Activated CD4-positive, alpha-beta T cell treated with anti-CD3 and anti-CD28 coated beads, Interleukin-2, amount 50 U/mL, for 1 hour (primary cell): Measurements from ENCODE around the gene CEMP1.
A peak's percentile ranks its signal among the peaks of the same experiment; 100 is the strongest.

Experiments
- DNase-seq: peaks from one replicate; pipeline ENCODE4 v3.0.0-alpha.2; 2020

Gene CEMP1

DNA sequence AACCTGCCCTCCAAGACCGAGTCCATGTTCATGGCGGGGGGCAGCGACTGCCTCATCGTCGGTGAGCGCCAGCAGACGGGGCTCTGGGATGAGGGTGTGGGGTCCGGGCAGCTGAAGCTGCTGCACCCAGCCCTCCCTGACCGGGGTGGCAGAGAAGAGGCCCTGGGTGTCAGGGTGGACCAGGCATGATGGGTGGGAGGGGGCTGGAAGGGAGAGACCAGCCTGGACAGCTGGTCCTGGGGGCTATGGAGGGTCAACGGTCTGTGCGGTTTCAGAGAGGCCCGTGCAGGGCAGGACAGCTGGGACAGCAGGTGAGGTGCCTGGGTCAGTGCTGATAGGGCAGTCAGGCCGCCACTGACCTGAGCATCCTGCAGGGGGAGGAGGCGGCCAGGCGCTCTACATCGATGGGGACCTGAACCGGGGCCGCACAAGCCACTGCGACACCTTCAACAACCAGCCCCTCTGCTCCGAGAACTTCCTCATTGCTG lies 30.7 kb downstream of the CEMP1 start:
- DNase-seq, result no peak

GRCh38 chr16:2499890-2500429 lies 31.2 kb downstream of the CEMP1 start:
- no peak for DNase-seq

DNA sequence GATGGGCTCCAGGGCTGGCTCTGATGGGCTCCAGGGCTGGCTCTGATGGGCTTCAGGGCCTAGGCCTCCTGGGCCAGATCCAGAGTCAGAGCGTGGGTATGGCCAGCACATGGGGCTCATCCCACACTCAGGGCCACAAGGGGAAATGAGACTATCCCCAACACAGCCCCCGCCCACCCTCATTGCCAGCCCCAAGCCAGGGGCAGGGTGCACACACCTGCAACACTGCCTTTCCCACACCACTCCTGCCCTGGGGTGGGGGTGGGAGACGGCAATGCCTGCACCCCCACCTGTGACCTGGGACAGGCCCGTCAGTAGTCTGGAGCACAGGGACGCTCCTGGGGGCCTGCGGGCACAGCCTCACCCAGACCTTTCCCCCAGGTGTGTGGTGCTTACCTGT lies 31.8 kb downstream of the CEMP1 start:
- no peak for DNase-seq

DNA sequence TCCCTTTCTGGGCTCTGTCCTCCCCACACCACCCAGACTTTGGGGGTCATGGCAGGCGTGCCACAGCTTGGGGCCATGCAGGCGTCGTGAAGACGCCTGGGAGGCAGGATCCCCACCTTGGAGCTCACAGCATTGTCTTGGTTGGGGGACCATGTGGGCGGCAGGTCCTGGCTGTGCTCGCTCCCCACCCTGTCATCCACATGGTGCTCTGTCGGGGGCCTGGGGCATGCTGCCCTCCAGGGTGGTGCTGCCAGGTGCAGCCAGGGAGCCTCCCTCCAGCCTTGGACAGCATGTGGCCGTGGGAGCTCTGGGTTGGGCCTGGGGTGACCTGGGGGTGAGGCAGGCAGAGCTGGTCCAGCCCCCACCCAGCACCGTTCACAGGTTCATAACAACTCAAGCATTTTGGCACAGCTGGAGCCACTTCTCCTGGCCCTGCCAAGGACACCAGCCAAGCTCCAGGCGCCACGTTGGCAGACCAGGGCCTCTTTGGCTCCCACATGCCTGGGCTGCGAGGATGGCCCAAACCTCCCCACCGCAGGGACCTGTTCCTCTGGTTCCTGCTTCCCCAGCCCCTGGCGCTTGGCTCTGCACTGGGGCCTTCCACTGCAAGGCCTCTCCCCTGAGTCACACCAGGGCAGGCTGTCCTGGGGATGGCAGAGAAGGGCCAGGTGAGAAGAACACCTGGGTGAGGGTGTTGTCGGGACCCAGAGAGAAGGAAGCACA lies 32.5 kb downstream of the CEMP1 start:
- no peak for DNase-seq

DNA sequence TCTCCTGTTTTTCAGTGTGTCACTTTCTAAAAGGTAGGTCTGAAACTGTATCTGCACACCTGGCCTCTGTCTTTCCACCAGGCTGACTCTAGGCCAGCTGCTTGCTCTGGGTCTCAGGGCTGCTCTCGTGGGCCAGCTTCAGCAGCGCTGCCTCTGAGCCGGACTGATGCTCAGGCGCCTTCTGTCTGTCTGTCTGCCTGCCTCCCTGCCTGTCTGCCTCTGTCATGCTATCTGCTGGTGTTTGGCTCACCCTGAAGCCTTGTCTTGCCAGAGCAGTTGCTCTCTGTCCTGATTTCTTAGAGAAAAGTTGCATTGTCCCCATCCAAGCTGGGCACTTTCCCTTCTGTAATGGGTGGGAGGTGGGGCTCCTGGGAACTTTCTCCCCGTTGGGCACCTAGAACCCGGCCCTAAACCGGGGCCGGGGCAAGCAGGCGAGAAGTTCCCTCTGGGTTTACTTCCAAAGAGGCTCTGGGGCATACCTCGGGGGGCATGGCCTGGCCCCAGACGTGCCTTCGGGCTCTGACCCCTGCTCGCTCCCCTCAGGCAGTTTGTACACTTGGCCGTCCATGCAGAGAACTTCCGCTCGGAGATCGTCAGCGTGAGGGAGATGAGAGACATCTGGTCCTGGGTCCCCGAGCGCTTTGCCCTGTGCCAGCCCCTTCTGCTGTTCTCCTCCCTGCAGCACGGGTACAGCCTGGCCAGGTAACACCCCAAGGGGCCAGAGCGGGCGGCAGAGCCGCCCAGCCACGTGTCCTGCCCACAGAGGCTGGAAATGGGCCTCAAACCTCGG lies 33.3 kb downstream of the CEMP1 start:
- DNase-seq, result no peak

DNA sequence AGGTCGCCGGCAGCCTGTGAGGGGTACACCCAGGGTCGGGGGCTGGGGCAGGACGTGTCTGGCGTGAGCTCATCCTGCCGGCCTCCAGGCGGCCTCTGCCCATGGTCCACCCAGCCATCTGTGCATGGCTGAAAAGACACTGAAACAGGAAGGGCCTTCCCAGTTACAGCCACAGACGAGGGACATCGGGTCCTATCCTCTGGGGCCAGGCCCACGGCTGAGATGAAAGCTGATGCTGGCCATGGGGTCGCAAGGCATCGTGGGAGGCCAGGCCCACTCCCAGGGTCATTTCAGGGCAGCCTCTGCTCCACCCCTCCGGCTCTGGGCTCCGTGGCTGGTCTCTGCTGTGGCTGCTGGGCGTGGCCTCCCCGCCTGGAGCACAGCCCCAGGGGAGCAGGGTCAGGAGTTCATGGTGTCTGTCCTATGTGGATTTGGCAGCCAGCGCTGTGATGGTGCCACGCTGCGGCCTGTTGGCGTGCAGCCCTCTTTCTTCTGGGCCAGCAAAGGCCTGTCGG lies 34.0 kb downstream of the CEMP1 start:
- no peak for DNase-seq

DNA sequence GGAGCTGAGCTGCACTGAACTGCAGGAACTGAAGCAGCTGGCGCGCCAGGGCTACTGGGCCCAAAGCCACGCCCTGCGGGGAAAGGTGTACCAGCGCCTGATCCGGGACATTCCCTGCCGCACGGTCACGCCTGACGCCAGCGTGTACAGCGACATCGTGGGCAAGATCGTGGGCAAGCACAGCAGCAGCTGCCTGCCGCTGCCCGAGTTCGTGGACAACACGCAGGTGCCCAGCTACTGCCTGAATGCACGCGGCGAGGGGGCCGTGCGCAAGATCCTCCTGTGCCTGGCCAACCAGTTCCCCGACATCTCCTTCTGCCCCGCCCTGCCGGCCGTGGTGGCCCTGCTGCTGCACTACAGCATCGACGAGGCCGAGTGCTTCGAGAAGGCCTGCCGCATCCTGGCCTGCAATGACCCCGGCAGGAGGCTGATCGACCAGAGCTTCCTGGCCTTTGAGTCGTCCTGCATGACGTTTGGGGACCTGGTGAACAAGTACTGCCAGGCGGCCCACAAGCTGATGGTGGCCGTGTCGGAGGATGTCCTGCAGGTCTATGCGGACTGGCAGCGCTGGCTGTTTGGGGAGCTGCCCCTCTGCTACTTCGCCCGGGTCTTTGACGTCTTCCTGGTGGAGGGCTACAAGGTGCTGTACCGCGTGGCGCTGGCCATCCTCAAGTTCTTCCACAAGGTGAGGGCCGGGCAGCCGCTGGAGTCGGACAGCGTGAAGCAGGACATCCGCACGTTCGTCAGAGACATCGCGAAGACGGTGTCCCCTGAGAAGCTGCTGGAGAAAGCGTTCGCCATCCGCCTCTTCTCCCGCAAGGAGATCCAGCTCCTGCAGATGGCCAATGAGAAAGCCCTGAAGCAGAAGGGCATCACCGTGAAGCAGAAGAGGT lies 34.7 kb downstream of the CEMP1 start:
- no peak for DNase-seq

DNA sequence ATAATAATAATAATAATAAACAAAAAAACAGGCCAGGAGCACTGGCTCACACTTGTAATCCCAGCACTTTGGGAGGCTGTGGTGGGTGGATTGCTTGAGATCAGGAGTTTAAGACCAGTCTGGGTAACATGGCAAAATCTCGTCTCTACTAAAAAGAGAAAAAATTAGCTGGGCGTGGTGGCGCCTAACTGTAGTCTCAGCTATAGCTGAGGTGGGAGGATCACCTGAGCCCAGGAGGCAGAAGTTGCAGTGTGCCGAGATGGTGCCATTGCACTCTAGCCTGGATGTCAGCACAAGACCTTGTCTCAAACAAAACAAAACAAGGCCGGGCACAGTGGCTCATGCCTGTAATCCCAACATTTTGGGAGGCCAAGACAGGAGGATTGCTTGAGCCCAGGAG lies 36.2 kb downstream of the CEMP1 start:
- no peak for DNase-seq

DNA sequence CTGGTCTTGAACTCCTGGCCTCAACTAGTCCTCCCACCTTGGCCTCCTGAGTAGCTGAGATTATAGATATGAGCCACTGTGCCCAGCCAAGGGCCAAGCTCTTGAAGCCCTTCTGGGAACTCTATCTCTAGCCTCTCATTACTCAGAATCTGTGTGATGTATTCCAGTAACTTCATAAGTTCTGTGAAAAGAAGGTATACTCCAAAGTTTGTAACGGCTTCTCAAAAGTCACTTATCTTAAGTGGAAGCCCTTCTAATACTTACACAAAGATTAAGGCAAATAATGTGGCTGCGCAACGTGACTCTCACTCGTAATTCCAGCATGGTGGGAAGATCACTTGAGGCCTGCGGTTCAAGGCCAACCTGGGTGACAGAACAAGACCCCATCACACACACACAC lies 36.6 kb downstream of the CEMP1 start:
- DNase-seq, result no peak

DNA sequence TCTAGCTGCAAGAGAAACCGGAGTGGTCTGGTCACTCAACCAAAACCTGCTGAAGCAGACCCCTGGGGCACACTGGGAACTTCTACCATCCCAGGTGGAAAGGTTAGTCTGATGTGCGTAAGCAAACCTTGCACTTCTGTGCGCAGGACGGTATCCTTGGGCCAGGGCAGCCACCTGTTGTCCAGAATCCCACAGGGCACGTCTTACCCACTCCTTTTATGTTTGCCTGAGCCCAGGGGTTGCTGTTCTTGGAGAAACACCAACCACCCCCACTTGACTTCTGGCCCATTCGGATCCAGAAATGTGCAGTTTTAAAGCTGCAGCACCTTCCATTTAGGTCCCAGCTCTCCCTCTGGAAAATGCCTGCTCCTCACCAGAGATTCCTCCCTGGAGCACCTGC lies 37.6 kb downstream of the CEMP1 start:
- DNase-seq, result no peak

DNA sequence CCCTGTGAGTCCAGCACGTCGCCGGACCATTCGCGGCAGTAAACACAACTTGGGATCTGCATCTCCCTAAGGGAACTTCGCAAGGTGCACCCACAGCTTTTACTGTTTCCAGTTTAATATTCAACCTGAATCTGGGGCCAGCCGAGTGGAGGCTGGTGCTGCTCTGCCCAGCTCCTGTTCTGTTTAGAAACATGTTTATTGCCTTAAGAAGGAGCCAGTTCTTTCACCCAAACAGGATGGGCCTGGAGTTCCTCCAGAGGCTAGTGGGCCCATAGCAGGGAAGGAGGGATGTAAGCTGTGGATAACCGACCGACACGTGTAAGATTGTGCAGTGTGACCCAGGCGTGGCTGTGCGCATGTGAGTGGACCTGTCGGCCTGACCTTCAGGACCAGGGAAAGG lies 38.9 kb downstream of the CEMP1 start:
- no peak for DNase-seq

GRCh38 chr16:2490190-2491105 lies 40.8 kb downstream of the CEMP1 start:
- no peak for DNase-seq

DNA sequence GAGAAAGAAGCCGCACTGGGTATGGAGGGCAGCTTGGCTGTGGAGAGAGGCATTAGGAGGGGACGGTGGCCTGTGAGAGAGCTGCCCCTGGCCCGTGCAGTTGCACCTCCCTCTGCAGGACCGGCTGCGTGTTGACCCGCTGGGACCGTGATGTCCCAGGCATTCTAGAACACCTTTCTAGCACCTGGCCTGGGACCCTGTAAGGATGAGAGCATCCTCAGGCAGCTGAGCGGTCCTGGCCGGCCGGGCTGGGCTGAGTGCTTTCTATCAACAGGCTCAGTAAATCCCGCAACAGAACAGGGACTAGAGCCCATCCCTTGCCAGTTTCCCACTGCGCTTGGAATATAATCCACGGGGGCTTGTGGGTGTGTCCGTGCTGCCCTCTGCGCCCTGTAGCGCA lies 41.6 kb downstream of the CEMP1 start:
- no peak for DNase-seq

DNA sequence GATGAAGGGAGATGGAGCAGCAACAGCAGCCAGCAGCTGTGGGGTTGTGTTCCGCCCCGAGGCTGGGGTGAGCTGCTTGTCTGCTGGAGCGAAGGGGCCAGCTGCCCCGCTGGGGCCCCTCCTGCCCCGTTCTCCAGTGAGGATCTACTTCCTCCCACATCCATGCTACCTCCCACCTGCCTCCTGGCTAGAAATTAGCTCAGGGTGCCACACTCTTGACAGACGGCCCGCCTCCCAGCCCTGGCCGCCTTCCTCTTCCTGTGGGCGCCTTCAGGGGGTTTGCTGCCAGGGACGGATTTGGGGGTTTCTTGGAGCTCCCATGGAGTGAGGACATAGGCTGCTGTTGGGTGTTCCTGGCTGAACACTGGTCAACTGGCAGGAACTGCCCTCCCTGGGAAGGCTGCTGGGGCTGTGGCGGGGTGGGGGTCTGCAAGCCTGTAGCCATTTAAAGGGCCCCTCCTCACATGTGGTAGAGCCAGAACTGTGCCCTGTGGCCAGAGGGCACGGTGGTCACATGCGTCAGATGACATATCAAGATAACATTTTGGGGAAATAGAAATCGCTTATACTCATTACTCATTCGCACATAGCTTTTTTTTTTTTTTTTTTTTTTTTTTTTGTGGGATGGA lies 43.2 kb downstream of the CEMP1 start:
- DNase-seq, result no peak

DNA sequence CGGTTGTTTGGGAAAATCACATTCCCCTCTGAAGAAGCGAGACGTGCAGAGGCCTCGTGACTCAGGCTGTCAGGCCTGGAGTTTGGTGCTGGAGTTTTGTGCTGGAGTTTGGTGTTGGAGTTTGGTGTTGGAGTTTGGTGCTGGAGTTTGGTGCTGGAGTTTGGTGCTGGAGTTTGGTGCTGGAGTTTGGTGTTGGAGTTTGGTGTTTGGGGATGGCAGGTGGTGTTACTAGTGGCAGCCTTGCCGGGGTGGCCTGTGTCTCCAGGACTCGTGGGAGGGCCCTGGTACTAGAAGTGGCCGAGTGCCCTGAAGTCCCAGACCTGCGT lies 43.7 kb downstream of the CEMP1 start:
- DNase-seq, result no peak

- DNase-seq, result peak; percentile 79
Observed at GRCh38 chr16:2486645-2487516, 44.3 kb downstream of the CEMP1 start.

DNA sequence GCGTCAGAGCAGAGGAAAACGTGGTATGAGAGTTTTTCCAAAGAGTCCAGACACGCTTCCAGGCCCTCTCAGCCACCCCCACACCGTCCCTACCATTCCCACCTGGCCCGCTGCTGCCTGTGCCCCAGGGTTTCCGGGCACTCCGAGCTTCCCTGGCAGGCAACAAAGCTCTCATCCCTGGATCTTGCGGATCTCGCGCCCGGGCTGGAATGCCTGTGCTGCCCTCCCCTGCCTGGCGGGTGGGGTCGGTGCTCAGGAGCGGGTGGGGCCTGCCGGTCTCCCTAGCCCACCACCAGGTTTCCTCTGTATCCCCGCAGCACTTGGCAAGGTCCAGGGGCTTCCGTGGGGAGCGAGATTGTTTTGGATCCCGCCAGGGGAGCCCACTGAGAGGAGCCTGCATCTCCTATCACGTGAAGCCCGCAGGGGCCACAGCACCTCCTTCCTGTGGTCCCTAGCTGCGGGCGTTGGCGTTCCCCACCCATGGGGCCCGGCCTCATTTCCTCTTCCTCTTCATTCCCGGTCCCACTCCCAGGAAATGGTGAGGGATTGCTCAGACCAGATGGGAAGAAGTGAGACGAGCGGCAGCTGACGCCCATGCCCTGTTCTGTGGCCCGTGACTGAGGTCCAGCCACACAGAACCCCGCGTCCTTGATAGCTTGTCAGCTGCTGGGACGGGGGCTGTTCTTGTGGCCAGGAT lies 45.2 kb downstream of the CEMP1 start:
- DNase-seq, result no peak

DNA sequence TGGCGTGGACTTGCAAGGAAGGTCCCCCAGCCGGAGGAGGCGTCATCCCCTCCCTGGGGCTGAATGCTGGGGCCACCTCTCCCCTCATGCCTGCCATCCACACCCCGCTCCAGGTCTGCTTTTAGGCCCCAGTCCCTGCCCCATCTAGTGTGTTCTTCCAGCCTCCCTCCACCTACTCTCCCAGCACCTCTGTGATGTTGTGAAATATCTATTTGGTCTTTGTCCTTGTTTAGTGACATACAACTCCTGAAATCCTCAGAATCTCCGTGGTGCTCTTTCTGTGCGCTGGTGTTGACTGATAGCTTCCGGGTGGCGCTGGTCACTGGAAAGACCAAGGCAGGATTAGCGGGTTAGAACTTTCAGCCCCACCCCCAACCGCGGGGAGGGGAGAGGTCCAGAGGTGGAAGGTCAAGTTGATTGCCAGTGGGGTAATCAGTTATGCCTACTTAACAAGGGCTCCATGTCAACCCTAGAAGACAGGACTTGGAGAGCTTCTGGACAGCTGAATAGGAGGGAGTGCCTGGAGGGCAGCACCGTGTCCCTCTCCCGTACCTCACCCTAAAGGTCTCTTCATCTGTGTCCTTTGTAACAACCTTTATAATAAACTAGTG lies 46.2 kb downstream of the CEMP1 start:
- no peak for DNase-seq
